GM19239 (cell line): ENCODE data around the gene KRTAP10-4.
"Not testable (repeated sequence)": the region's sequence is repeated elsewhere in the genome, so short reads cannot be mapped to it uniquely, and the experiment has no call there.

ENCODE experiments used
- DNase-seq: peaks from one replicate; pipeline ENCODE4 v3.0.0; 2011; ENCODE audit warnings: low spot score; ENCODE audit not compliant: insufficient read length
- FAIRE-seq: peaks from 2 replicates; lab custom pipeline; 2011; peaks lifted over from hg19 to GRCh38; lab: Jason Lieb, UNC

The KRTAP10-4 gene

GRCh38 chr21:44555200-44555875, 18.2 kb upstream of the KRTAP10-4 start:
- FAIRE-seq (no peak), DNase-seq (no peak)

GRCh38 chr21:44556879-44557278, 16.6 kb upstream of the KRTAP10-4 start:
- no peak for DNase-seq
- FAIRE-seq: peak; percentile 70

DNA sequence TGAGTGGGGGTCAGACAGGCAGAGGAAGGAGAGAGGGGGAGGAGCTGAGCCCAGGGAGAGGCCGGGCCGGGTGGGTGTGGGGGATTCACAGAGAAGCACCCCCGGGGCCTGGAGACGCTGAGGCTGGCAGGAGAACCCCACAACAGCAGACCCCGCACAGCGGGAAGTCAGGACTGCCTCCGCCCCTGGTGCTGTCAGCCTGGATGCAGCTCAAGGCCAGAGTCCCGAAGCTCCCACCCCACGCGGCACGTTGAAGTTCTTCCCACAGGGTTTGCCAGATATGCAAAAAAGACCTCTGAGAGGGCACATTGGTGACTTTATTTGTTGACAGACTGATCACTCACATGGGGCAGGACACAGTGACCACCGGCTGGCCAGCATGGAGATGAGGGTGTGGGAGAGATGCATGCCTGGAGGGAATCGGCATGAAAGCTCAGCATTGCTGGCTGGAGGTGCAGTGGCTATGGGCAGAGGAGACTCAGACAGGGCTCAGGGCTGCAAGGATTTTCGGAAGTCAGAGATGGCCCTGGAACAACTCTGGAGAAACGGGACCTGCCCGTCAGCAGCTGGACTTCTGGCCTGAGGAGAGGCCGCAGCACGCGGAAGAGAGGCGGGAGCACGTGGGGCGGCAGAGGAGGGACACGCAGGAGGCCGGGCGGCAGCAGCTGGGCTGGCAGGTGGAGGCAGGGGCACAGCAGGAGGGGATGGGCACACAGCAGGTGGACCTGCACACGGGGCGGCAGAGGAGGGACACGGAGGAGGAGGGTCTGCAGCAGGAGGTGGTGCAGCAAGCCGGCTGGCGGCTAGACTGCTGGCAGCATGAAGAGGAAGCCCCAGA, 15.8 kb upstream of the KRTAP10-4 start:
- no peak for FAIRE-seq
- DNase-seq: no peak

- FAIRE-seq, DNase-seq: not testable (repeated sequence)
Observed at GRCh38 chr21:44558329-44558675, 15.2 kb upstream of the KRTAP10-4 start.

- FAIRE-seq (no peak), DNase-seq (no peak)
Observed at GRCh38 chr21:44558695-44559094, 14.8 kb upstream of the KRTAP10-4 start, which contains the start of gene KRTAP10-3. Gene KRTAP10-3, minus strand, starts transcription at chr21:44558795. Its CDS starts 80 bp downstream, at chr21:44558715.

- DNase-seq: no peak
Observed at GRCh38 chr21:44564099-44564498, 9.4 kb upstream of the KRTAP10-4 start.

GRCh38 chr21:44564886-44565598, 8.5 kb upstream of the KRTAP10-4 start:
- no peak for DNase-seq

More at GRCh38 chr21:44564099-44564498, 9.4 kb upstream of the KRTAP10-4 start:
- FAIRE-seq: no peak

DNA sequence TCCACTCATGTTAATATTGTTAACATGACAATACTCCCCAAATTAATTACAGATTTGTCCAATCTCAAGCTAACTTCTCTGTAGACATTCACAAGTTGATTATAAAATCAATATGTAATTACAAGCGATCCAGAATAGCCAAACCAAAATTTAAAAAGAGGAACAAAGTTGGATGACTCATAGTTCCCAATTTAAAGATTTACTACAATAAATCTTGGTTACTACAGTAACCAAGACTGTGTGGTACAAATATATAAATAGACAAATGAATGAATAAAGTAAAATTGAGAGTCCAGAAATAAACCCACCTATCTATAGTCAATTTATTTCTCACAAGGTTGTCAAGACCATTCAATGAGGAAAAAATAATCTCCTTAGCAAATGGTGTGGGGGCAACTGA, 7.1 kb upstream of the KRTAP10-4 start:
- FAIRE-seq: no peak
- DNase-seq: no peak

More at GRCh38 chr21:44564886-44565598, 8.5 kb upstream of the KRTAP10-4 start:
- peak; percentile 64 for FAIRE-seq

GRCh38 chr21:44567481-44568171, 5.9 kb upstream of the KRTAP10-4 start:
- no peak for FAIRE-seq
- DNase-seq: no peak

GRCh38 chr21:44568261-44568660, 5.3 kb upstream of the KRTAP10-4 start:
- no peak for DNase-seq
- no peak for FAIRE-seq

DNA sequence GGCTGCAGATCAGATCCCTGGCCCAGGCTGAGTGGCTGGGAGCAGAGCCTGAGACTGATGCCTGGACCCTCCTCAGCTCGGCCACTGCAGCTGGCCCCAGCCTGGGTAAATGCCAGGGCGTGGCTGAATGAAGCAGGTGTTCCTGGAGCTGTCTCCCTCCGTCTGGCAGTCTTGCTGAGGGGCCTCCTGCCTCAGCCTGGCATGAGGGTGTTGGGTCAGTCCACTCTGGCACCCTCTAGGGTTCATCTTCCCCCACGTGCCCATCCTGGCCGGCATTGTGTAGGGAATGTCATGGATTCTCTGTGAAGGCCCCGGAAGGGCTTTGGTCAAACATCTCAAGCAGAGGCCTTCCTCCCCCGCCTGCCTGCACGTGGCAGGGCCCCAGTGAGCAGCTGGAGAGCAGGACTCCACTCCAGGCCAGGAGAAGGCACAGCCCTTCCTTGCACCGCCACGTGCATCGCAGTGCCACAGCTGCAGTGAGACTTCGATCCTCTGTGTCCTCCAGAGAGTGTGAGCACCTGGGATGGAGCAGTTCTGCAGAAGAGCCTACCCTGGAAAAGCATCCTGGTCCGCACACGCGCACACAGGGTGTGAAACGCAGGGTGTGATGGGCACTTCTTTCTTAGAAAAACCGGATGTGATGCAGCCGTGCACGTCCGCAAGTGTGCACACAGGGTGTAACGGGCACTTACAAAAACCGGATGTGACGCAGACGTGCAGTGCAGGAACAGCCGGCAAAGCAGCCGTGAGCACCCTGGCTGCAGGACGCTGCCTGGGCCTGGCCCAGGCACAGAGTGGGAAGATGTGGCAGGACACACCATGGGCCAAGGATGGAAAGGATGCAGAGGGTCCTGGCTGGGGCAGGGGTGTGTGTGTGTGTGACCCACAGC, 4.6 kb upstream of the KRTAP10-4 start:
- FAIRE-seq: no peak

GRCh38 chr21:44569861-44570517, 3.5 kb upstream of the KRTAP10-4 start:
- no peak for FAIRE-seq
- no peak for DNase-seq

More for the DNA sequence above, 4.6 kb upstream of the KRTAP10-4 start:
- no peak for DNase-seq

DNA sequence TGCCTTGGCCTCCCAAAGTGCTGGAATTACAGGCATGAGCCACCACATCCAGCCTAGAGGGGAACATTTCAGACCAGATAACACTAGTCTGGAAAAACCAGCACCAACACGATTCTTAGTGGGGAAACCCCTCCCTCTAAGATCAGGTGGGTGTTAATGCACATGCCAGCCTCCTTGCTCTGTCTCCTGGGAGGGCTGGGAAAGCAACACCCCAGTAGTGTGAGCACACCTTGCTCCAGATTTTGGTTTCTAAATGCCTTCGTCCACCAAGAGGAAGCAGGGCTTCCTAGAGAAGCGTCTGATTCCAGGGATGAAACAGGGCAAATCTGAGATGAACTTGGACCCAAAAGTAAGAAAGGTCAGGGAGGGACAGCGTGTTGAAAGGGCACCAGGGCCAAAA, 2.2 kb upstream of the KRTAP10-4 start:
- FAIRE-seq (no peak), DNase-seq (no peak)

GRCh38 chr21:44571844-44572782, 1.4 kb upstream of the KRTAP10-4 start:
- DNase-seq: no peak
- no peak for FAIRE-seq

DNA sequence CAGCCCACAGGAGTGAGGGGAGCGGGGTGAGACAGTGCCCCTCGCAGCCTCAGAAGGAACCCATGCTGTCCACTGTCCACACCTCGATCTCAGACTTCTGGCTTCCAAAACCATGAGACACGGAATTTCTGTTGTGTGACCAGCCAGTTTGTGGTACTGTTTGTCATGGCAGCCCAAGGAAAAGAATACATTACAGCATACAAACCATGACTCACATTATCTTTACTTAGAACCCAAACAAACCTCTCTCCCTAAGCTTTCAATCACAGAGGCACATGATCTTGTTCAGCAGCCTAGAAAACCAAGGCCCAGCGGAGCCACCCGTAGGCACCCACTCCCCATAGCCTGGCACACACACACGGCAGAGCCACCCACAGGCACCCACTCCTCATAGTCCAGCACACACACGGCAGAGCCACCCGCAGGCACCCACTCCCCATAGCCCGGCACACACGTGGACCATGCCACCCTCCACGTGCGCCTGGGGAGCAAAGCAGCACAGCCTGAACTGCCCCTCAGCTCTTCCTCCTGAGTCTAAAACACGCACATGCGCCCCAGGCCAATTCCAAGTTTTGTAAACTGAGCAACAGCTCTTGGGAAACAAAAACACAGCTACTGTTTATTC, 458 bp upstream of the KRTAP10-4 start:
- FAIRE-seq: no peak
- DNase-seq: no peak

DNA sequence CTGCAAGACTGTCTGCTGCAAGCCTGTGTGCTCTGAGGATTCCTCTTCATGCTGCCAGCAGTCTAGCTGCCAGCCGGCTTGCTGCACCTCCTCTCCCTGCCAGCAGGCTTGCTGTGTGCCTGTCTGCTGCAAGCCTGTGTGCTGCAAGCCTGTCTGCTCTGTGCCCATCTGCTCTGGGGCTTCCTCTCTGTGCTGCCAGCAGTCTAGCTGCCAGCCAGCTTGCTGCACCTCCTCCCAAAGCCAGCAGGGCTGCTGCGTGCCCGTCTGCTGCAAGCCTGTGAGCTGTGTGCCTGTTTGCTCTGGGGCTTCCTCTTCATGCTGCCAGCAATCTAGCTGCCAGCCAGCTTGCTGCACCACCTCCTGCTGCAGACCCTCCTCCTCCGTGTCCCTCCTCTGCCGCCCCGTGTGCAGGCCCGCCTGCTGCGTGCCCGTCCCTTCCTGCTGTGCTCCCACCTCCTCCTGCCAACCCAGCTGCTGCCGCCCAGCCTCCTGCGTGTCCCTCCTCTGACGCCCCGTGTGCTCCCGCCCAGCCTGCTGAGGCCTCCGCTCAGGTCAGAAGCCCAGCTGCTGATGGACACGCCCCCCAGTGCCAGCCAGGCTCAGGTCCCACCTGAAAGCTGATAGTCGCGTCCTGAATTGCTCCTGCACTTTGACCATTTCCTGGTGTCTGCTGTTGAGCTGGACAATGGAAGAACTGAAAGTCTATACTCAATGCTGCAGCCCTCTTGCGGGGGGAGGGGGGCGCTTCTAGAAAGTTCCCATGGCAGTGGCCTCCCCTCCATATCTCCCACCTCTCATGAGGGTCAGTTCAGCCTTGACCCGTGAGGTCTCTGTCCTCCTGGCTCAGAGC, 1.2 kb downstream of the KRTAP10-4 start:
- no peak for DNase-seq
- FAIRE-seq: no peak
